ENCODE data around the gene NCEH1. TPM values are rescaled to one million over a fixed set of nuclear protein-coding genes. Genes with fewer than 3 reads are reported as not detected.
A peak's percentile ranks its signal among the peaks of the same experiment; 100 is the strongest.

Gene NCEH1
- polyA plus RNA-seq, 1 of the 3 experiments (the other 2 are of a cell fraction) = 7.5 TPM

- Histone ChIP-seq H3F3A (replicated peaks; ENCODE audit: insufficient read depth) (peaks cover 8% of the 10 kb centered on the region), H3K36me3 (replicated peaks in 1 of 2; ENCODE audit: control insufficient read depth in 1 of 2, insufficient read depth in 2 of 2, low read length in 1 of 2) (no peaks in the 10 kb centered on the region), H3K9me3 (no peaks in the 10 kb centered on the region), H3K9me2 (no peaks in the 10 kb centered on the region), H3K4me3 (ENCODE audit: low read depth in 2 of 2, low read length in 1 of 2) (no peak overlapping the region), H3K4me1 (ENCODE audit: control insufficient read depth in 1 of 2, insufficient read depth in 2 of 2, low read depth in 1 of 2, low read length in 1 of 2) (no peaks in the 10 kb centered on the region), H3K4me2 (no peak overlapping the region), H3K9ac (no peak overlapping the region), H4K20me1 (ENCODE audit: insufficient read depth) (no peaks in the 10 kb centered on the region), H3K79me2 (ENCODE audit: insufficient read depth) (peaks cover 40% of the 10 kb centered on the region; the same call in 1 of the 2 replicates), H2AFZ (ENCODE audit: low read depth) (no peak overlapping the region), H3K27me3 (ENCODE audit: insufficient read depth) (no peaks in the 10 kb centered on the region), H3K27ac (ENCODE audit: low read depth in 2 of 2, low read length in 1 of 2) (no peak overlapping the region)
- POLR2A ChIA-PET = no interaction called here
- no peak for DNase-seq
- 90% methylated on average over 3 of the region's 3 CpGs for WGBS (ENCODE audit: low lambda C conversion rate)
- CTCF ChIA-PET = interaction anchor here (1.1 to 1.8 kb wide), 3 partner anchors 11 to 21 kb away, joined by 4 to 12 read pairs (median 6); no protein-coding TSS in a partner anchor
- TF ChIP-seq NFIC (IDR thresholded peaks at IDR 0.05; ENCODE audit: borderline replicate concordance) (no peak), RXRA (IDR thresholded peaks at IDR 0.05; ENCODE audit: borderline replicate concordance, low read depth) (no peak), SMC3 (IDR thresholded peaks at IDR 0.05; ENCODE audit: low read depth, low read length) (no peak), IRF3 (IDR thresholded peaks at IDR 0.05; ENCODE audit: low read depth, low read length) (no peak), FOXM1 (IDR thresholded peaks at IDR 0.05; ENCODE audit: low read depth) (no peak)
These were observed 23.4 kb downstream of the NCEH1 start for GRCh38 chr3:172687501-172687900.

GRCh38 chr3:172685331-172686214, 25.3 kb downstream of the NCEH1 start:
- CTCF ChIA-PET = interaction anchor here (0.9 to 1.4 kb wide), 4 partner anchors 9 to 124 kb away, joined by 3 read pairs; no protein-coding TSS in a partner anchor
- no peak overlapping the region for H3K9ac ChIP-seq

More at GRCh38 chr3:172685331-172686214, 25.3 kb downstream of the NCEH1 start:
- TF ChIP-seq FOSL2 (IDR thresholded peaks at IDR 0.05; ENCODE audit: borderline replicate concordance, low read depth) (peak; percentile 42; the same call in 1 of the 2 replicates), SMC3 (IDR thresholded peaks at IDR 0.05; ENCODE audit: low read depth, low read length) (no peak), FOXM1 (IDR thresholded peaks at IDR 0.05; ENCODE audit: low read depth) (no peak), EZH2phosphoT487 (IDR thresholded peaks at IDR 0.05; ENCODE audit: borderline replicate concordance, low read depth) (no peak), YY1 (IDR thresholded peaks at IDR 0.05; ENCODE audit: low read depth) (no peak), PBX3 (IDR thresholded peaks at IDR 0.05) (peak; percentile 46; the same call in 1 of the 2 replicates)
- no peaks in the 10 kb centered on the region for H3K9me2 ChIP-seq
- POLR2A ChIA-PET = no interaction called here
- 0 out of 2 replicates have a peak overlapping the region, but pooled peaks have one; percentile 18 for H3K4me2 ChIP-seq
- no peaks in the 10 kb centered on the region for H4K20me1 ChIP-seq (ENCODE audit: insufficient read depth)
- H3K36me3 ChIP-seq (replicated peaks in 1 of 2; ENCODE audit: control insufficient read depth in 1 of 2, insufficient read depth in 2 of 2, low read length in 1 of 2) = no peaks in the 10 kb centered on the region
- no peak overlapping the region for H3K4me3 ChIP-seq (ENCODE audit: low read depth in 2 of 2, low read length in 1 of 2)
- DNase-seq = no peak
- no peaks in the 10 kb centered on the region for H3K9me3 ChIP-seq
- H3K79me2 ChIP-seq (ENCODE audit: insufficient read depth) = peaks cover 39% of the 10 kb centered on the region; the same call in 1 of the 2 replicates
- no peaks in the 10 kb centered on the region for H3K4me1 ChIP-seq (ENCODE audit: control insufficient read depth in 1 of 2, insufficient read depth in 2 of 2, low read depth in 1 of 2, low read length in 1 of 2)
- peak overlapping the region; percentile 47 for H2AFZ ChIP-seq (ENCODE audit: low read depth)
- no peaks in the 10 kb centered on the region for H3K27me3 ChIP-seq (ENCODE audit: insufficient read depth)
- H3F3A ChIP-seq (replicated peaks; ENCODE audit: insufficient read depth) = peaks cover 8% of the 10 kb centered on the region
- H3K27ac ChIP-seq (ENCODE audit: low read depth in 2 of 2, low read length in 1 of 2) = peak overlapping the region; percentile 1 to 43; a peak in 2 of 4 replicates
- 62% methylated on average over 7 of the region's 7 CpGs for WGBS (ENCODE audit: low lambda C conversion rate)
